GM18505 (cell line): ENCODE results near the gene HSP90AB1.

Source experiments
- ATAC-seq: cut with Tn5 transposase; IDR thresholded peaks from one replicate; pipeline ENCODE4 v1.9.1; 2021; ENCODE audit not compliant: unreplicated experiment
- POLR2A ChIP-seq: IDR thresholded peaks from 4 replicates; pipeline ENCODE4 v1.6.1; 2011; ENCODE audit warnings: borderline replicate concordance; ENCODE audit not compliant: insufficient read depth, insufficient read length; ENCODE audit errors: extremely low read depth

Gene HSP90AB1

GRCh38 chr6:44246663-44247337, at the start of gene HSP90AB1:
Gene HSP90AB1 (plus strand): TSS chr6:44247101. CDS start chr6:44248630, 1,529 bp downstream.
- peak; percentile 100 for TF ChIP-seq POLR2A
- peak; percentile 63 for ATAC-seq

GRCh38 chr6:44198684-44199083, 48.2 kb upstream of the HSP90AB1 start:
- TF ChIP-seq POLR2A = no peak
- no peak for ATAC-seq

- ATAC-seq = no peak
Measured at GRCh38 chr6:44199883-44200282, 47.0 kb upstream of the HSP90AB1 start.

GRCh38 chr6:44201200-44201599, 45.7 kb upstream of the HSP90AB1 start:
- no peak for ATAC-seq
- TF ChIP-seq POLR2A = no peak

More at GRCh38 chr6:44199883-44200282, 47.0 kb upstream of the HSP90AB1 start:
- TF ChIP-seq POLR2A = no peak

GRCh38 chr6:44201638-44202303, 45.1 kb upstream of the HSP90AB1 start:
- no peak for TF ChIP-seq POLR2A
- no peak for ATAC-seq

GRCh38 chr6:44202332-44202971, 44.4 kb upstream of the HSP90AB1 start:
- TF ChIP-seq POLR2A = no peak
- ATAC-seq = no peak

GRCh38 chr6:44202972-44203750, 43.7 kb upstream of the HSP90AB1 start:
- no peak for TF ChIP-seq POLR2A
- no peak for ATAC-seq

GRCh38 chr6:44203955-44204354, 42.9 kb upstream of the HSP90AB1 start:
- no peak for ATAC-seq
- TF ChIP-seq POLR2A = no peak

GRCh38 chr6:44207966-44208365, 38.9 kb upstream of the HSP90AB1 start:
- no peak for ATAC-seq

GRCh38 chr6:44211284-44211683, 35.6 kb upstream of the HSP90AB1 start:
- no peak for TF ChIP-seq POLR2A
- no peak for ATAC-seq

More at GRCh38 chr6:44207966-44208365, 38.9 kb upstream of the HSP90AB1 start:
- no peak for TF ChIP-seq POLR2A

- ATAC-seq = no peak
- no peak for TF ChIP-seq POLR2A
Measured at GRCh38 chr6:44214307-44214706, 32.6 kb upstream of the HSP90AB1 start.

- no peak for ATAC-seq
- TF ChIP-seq POLR2A = no peak
Measured at GRCh38 chr6:44216677-44217331, 30.1 kb upstream of the HSP90AB1 start, which contains the start of gene MYMX. Gene MYMX (plus strand): TSS chr6:44216926. CDS start chr6:44217472, 546 bp downstream.
